IPS-15b (cell line): ENCODE measurements around the gene CELF2.

Experiments
- H3K27me3 ChIP-seq: one replicate; pipeline ENCODE4 v1.6.1; 2013; ENCODE audit warnings: low read length; ENCODE audit not compliant: control insufficient read depth, insufficient read depth
- H3K36me3 ChIP-seq: one replicate; pipeline ENCODE4 v1.6.1; 2013; ENCODE audit warnings: low read length; ENCODE audit not compliant: control insufficient read depth, insufficient read depth
- H3K4me1 ChIP-seq: one replicate; pipeline ENCODE4 v1.6.1; 2013; ENCODE audit warnings: mild to moderate bottlenecking, low read length; ENCODE audit not compliant: control insufficient read depth, insufficient read depth
- H3K4me3 ChIP-seq: one replicate; pipeline ENCODE4 v1.5.1; 2013; ENCODE audit warnings: low read depth, low read length
- H3K9ac ChIP-seq: one replicate; pipeline ENCODE4 v1.6.1; 2013; ENCODE audit warnings: low read depth, mild to moderate bottlenecking, low read length
- H3K9me3 ChIP-seq: one replicate; pipeline ENCODE4 v1.6.1; 2013; ENCODE audit warnings: mild to moderate bottlenecking, low read length; ENCODE audit not compliant: control insufficient read depth, insufficient read depth

The CELF2 gene

DNA sequence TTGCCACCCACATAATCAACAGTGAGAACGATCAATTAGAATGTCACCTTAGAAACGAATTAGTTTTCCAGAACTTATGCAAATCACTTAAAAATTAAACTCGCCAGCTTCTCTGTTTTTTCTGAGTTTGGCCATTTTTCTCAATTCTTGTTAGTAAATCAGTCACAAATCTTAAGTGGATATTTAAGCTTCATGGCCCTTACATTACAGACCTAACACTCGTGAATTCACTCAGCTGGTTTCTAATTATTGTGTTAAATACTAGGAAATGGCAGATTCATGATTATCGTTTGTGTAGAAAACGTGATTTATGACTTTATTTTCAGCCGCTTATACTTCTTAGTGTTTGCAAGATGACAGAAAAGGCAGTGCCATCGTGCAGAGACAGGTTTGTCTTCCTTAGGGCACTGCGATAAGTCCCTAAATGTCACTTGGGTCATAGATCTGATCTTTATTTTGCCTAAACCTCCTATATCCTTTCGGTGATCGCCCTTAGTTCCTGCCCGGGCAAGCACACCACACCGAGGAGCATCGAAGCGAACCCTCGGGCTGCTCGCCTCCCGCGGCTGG lies 587 bp upstream of the CELF2 start:
- peaks cover 28% of the 10 kb centered on the region for H3K27me3 ChIP-seq

DNA sequence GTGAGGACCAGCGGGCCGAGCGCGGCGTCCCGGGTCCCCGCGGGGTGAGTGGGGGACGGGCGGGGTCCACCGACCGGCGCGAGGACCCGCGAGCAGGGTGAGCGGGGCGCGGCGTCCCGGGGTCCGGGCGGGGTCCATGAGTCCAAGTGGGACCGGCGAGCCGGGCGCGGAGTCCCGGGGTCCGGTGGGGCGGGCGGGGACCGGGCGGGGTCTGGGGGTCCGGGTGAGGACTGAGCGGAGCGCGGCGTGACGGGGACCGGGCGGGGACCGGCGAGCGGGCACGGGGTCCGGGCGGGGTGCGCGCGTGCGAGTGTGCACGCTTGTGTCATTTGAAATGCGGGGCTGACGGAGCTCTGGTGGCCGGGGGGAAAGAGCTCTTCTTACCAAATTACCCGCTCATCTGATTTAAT lies 765 bp downstream of the CELF2 start:
- Histone ChIP-seq H3K36me3 (no peaks in the 10 kb centered on the region), H3K4me1 (peaks cover 21% of the 10 kb centered on the region), H3K9me3 (no peaks in the 10 kb centered on the region), H3K4me3 (peak overlapping the region; percentile 67), H3K27me3 (peaks cover 28% of the 10 kb centered on the region), H3K9ac (peak overlapping the region; percentile 16)

More for the DNA sequence above, 587 bp upstream of the CELF2 start:
- H3K4me3 ChIP-seq: peak overlapping the region; percentile 81
- H3K36me3 ChIP-seq: no peaks in the 10 kb centered on the region
- peaks cover 16% of the 10 kb centered on the region for H3K4me1 ChIP-seq
- peak overlapping the region; percentile 73 for H3K9ac ChIP-seq
- H3K9me3 ChIP-seq: no peaks in the 10 kb centered on the region

DNA sequence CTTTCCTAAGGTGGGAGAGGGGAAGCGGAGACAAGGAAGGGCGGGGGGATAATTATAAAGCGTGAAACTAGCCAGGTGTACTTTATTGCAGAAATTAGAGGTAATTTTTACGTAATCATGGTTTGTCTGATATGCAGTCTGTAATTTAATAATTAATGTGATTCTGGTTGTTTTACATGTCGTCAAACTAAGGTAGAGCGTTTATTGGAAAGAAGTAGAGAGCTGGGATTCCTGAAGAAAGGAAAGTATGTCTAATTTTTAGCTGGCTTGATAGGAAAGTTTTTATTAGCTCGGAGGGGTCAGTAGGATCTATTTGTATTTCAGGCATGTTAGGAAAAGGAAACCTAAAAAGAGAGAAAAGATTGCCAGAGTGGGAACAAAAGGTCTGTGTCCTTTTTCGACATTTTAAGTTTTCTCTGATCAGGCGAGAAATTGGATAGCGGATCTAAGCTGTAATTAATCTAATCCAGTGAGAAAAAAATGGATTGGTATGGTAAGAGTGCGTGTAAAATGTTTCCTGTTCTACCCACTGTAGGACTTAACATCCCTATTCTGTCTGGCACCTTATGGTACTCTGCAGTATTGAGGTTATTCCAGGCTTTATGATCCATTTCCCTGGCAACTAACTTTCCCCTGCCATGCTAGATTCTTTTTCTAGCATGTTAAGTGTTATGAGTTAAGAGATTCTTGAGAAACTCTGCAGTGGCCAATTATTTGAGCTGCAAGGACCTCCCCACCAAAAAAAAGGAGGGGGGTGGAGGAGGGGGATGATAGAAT lies 1.4 kb downstream of the CELF2 start:
- H3K36me3 ChIP-seq: no peaks in the 10 kb centered on the region
- H3K9ac ChIP-seq: no peak overlapping the region
- H3K4me1 ChIP-seq: peaks cover 21% of the 10 kb centered on the region

DNA sequence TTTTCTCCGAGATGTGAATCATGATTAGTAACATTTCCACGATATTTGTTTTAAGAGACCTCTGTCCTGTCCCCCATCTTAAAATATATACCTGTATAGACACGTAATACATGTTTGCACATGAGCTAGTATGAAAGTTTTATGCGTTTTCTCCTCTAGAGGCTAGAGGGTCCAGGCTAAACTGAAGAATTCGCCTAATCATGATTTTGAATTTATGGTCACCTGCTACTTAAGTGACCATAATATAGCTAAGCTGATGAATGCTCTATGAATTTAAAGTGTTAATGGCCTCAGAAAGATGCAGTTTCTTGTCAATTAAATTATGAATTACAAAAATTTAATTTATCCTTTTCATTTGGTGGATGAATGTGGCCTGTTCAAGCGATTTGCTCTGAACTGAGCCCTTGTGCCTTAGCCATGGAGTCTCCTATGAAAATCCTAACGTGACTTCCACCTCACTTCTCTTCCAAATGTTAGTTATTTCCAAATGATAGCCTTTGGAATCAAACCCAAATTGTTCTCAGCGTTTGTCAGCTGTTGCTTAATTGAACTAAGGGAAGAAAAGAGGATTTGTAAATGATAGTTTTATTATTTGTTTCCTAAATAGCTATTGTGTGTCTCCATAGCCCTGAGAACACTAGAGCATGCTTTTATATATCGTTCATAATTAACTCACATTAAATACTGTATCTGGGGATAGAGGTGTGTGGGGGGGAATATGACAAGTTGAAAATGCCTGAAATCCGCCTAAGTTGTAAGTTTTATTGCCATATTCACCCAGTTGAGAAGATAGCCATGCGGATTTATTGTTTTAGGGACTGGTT lies 2.3 kb downstream of the CELF2 start:
- H3K4me1 ChIP-seq: peaks cover 15% of the 10 kb centered on the region
- no peak overlapping the region for H3K4me3 ChIP-seq
- no peaks in the 10 kb centered on the region for H3K9me3 ChIP-seq

More for the DNA sequence above, 1.4 kb downstream of the CELF2 start:
- Histone ChIP-seq H3K9me3 (no peaks in the 10 kb centered on the region), H3K27me3 (peaks cover 28% of the 10 kb centered on the region), H3K4me3 (peak overlapping the region; percentile 67)

DNA sequence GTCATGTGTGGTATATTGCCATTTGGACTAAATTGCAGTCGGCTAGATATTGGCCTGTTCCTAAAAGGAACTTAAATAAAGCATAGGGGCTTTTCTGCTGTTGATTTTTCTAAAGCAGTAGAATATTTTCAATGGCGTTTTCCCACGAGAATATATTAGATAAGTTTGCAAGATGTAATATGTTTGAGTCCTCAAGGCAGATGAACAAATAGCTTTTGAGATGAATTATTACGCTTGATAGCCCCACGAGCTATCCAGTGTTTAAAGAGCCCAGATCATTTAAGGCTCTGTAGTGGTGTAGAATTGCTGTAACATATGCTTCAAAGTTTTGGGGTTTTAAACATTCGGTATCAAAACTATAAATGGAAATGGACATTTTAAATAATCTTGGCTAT lies 2.9 kb downstream of the CELF2 start:
- H3K27me3 ChIP-seq: peaks cover 28% of the 10 kb centered on the region
- H3K9ac ChIP-seq: no peak overlapping the region
- H3K4me1 ChIP-seq: peaks cover 15% of the 10 kb centered on the region
- no peak overlapping the region for H3K4me3 ChIP-seq
- no peaks in the 10 kb centered on the region for H3K36me3 ChIP-seq
- H3K9me3 ChIP-seq: no peaks in the 10 kb centered on the region

More for the DNA sequence above, 2.3 kb downstream of the CELF2 start:
- Histone ChIP-seq H3K36me3 (no peaks in the 10 kb centered on the region), H3K9ac (no peak overlapping the region), H3K27me3 (peaks cover 28% of the 10 kb centered on the region)

DNA sequence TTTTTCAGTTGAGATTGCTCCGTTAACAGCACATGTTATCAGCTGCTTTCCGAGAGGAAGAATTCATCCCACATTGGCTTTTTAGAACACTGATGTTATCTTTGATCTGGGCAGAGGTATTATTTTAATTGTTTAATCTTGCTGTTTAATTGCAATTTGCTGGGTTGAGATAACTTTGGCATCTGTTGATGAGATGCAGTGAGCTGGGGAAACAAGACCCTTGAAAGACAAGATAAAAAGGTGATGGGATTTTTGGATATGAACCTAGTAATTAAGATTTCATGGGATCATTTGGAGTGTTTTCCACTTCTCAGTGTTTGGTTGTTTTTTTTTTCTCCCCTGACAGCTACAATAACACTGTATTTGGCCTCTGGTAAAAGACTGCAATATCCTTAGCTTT lies 4.5 kb downstream of the CELF2 start:
- Histone ChIP-seq H3K36me3 (no peaks in the 10 kb centered on the region), H3K9ac (no peak overlapping the region), H3K27me3 (peaks cover 15% of the 10 kb centered on the region), H3K4me1 (peaks cover 9% of the 10 kb centered on the region), H3K9me3 (no peaks in the 10 kb centered on the region), H3K4me3 (no peak overlapping the region)

DNA sequence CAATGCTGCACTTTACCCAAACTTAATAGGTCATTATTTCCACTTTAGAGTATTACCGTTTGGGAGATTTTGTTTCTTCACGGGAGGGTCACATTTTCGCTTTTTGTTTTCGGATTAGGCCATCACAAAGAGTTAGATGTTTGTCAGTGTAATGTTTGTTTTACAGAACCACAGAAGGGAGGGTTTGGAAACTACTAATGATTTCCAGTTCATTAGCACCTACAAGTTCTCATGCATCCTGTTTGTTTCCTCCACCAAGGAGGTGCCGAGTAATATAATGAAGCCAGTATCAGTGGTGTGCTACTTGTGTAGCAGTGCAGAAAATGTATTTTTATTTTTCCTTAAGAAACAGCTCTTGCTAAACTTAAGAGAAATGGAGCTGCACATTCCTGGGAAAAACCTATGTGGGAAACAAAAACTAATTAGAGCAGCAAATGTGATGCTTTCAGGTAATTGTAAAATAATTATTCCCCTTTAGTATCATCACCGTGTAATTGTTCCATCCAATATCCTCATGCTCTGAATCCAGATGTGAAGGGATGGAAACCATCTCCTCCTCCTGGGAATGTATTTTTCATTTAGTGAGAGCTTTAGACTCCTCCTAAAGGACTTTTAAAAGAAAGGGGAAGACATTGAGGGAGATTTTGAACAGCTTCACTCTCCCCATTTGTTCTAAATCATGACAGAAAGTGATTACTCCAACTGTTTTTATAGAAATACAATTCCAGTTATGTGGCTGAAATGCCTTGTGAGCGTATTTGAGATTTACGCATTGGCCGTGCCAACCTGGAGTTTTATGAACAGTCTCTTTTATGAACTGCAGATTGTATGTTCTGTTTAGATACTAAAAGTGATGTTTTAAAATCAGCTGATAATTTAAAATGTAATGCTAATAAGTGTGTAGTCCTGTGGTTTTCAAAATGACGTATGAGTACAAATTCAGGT lies 5.6 kb downstream of the CELF2 start:
- H3K9me3 ChIP-seq: no peaks in the 10 kb centered on the region
- H3K4me3 ChIP-seq: no peak overlapping the region
- H3K9ac ChIP-seq: no peak overlapping the region
- H3K27me3 ChIP-seq: peaks cover 15% of the 10 kb centered on the region
- H3K4me1 ChIP-seq: peaks cover 8% of the 10 kb centered on the region
- H3K36me3 ChIP-seq: no peaks in the 10 kb centered on the region

DNA sequence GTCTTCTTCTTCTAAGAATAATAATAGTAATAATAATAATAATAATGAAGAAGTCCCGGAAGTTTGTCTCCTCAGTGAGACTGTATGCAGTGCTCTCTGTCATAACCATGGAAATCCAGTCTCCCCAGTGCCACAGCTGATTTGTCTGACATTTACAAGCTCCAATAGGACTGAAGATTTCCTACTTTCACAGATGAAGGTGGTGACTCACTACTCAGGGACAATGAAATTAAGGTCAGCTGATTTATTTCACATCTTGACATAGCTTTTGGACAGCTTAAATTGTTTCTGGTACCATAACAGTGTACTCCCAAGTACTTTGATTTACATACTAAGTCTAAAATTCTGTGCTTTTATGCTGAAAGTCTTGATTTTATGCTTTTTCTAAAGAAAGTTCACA lies 6.9 kb downstream of the CELF2 start:
- Histone ChIP-seq H3K4me3 (no peak overlapping the region), H3K27me3 (peaks cover 5% of the 10 kb centered on the region)

DNA sequence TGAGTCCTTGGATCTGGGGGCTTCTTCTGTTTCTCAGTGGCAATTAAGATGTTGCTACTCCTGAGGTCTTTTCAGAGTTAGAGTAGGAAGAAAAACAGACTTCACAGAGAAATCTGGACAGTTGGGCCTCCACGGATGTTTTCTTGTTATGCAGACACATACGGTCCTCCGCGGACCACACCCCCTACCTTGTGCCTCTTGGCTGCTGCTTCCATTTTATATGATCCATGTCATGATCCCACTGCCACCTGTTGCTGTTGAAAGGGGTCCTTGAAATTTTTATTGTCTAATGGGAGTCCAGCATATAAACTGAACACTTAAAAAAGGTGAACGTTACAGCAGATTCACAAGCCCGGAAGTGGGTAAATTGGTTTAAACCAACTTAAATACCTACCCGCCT lies 8.3 kb downstream of the CELF2 start:
- Histone ChIP-seq H3K27me3 (no peaks in the 10 kb centered on the region), H3K36me3 (no peaks in the 10 kb centered on the region), H3K4me1 (peaks cover 5% of the 10 kb centered on the region), H3K4me3 (no peak overlapping the region), H3K9me3 (no peaks in the 10 kb centered on the region), H3K9ac (no peak overlapping the region)

More for the DNA sequence above, 6.9 kb downstream of the CELF2 start:
- Histone ChIP-seq H3K36me3 (no peaks in the 10 kb centered on the region), H3K9me3 (no peaks in the 10 kb centered on the region), H3K4me1 (peaks cover 5% of the 10 kb centered on the region), H3K9ac (no peak overlapping the region)

DNA sequence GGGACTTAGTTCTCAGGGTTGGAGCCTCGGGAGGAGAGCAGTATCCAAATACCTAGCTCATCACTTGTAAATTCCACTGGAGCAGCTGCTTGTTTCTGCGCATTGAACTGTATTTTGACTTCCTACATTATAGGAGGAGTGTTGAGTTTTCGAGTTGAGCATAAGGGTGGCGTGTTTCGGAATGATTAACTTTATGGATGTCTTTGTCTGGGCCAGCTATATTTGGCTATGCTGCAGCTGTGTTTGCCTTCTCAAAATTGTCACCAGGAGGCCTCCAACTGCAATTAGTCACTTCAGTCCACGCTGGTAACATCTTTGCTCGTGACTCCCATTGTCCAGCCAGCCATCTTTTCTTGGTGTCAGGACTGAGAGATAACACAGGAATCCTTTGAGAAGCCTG lies 9.1 kb downstream of the CELF2 start:
- Histone ChIP-seq H3K4me3 (no peak overlapping the region), H3K36me3 (no peaks in the 10 kb centered on the region), H3K27me3 (no peaks in the 10 kb centered on the region), H3K9me3 (no peaks in the 10 kb centered on the region), H3K9ac (no peak overlapping the region), H3K4me1 (peaks cover 5% of the 10 kb centered on the region)

DNA sequence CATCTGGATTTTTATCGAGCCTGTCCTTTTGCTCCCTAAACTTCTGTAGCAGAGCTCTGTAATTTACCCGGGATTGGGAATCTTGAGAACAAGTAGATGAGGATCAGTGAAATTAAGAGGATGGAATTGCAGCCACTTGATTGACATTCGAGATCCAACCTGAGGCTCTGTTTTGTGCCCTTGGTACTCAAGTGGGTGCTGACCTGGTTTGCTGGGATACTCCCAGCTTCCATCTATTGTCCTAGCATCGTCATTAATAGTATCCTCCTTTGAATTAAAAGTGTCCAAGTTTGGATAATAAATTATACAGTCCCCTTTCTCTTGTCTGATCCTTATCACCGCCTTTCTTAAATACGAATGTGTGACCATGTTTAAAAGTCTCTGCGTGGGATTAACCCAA lies 17.1 kb downstream of the CELF2 start:
- Histone ChIP-seq H3K4me1 (peaks cover 17% of the 10 kb centered on the region), H3K36me3 (no peaks in the 10 kb centered on the region), H3K4me3 (no peak overlapping the region), H3K27me3 (no peaks in the 10 kb centered on the region), H3K9ac (no peak overlapping the region), H3K9me3 (no peaks in the 10 kb centered on the region)
